Fibroblast of villous mesenchyme (primary cell): ENCODE measurements around the gene PRKD2. TPM values are rescaled to one million over a fixed set of nuclear protein-coding genes. Genes with fewer than 3 reads are reported as not detected.
"Not testable (repeated sequence)": the region's sequence is repeated elsewhere in the genome, so short reads cannot be mapped to it uniquely, and the experiment has no call there.

Experiments
- DNase-seq: peaks from one replicate; pipeline ENCODE4 v3.0.0-alpha.2; 2010; ENCODE audit warnings: low read depth
- H3K4me3 ChIP-seq: 2 replicates; pipeline ENCODE4 v1.5.1; 2011; ENCODE audit warnings: low read depth, mild to moderate bottlenecking, low read length
- CTCF ChIP-seq: IDR thresholded peaks from 2 replicates; pipeline ENCODE4 v1.5.1; 2012; ENCODE audit warnings: low read depth, mild to moderate bottlenecking, low read length; ENCODE audit not compliant: insufficient read depth
- total RNA-seq: library from RNA; depleted of rRNA; stranded (reverse); fragments of >200 nt; gene quantifications from 2 replicates; pipeline ENCODE4 v1.2.3, GENCODE V29; 2012

PRKD2 gene
- total RNA-seq, 1 donor, result 11.7 TPM

GRCh38 chr19:46634045-46634655, 82.8 kb downstream of the PRKD2 start:
- peak overlapping the region; percentile 48 for H3K4me3 ChIP-seq
- DNase-seq, result peak; percentile 90
- no peak for TF ChIP-seq CTCF

- no peak overlapping the region for H3K4me3 ChIP-seq
- no peak for TF ChIP-seq CTCF
- no peak for DNase-seq
Measured at GRCh38 chr19:46633130-46633529, 83.8 kb downstream of the PRKD2 start.

GRCh38 chr19:46631481-46631880, 85.4 kb downstream of the PRKD2 start:
- no peak for TF ChIP-seq CTCF
- DNase-seq, result peak; percentile 73
- H3K4me3 ChIP-seq, result no peak overlapping the region

GRCh38 chr19:46630586-46631205, 86.2 kb downstream of the PRKD2 start:
- H3K4me3 ChIP-seq, result no peak overlapping the region
- DNase-seq, result no peak
- TF ChIP-seq CTCF, result no peak

- TF ChIP-seq CTCF, result no peak
- DNase-seq, result peak; percentile 89
- no peak overlapping the region for H3K4me3 ChIP-seq
Measured at GRCh38 chr19:46629546-46630025, 87.3 kb downstream of the PRKD2 start.

- not testable (repeated sequence) for H3K4me3 ChIP-seq, DNase-seq
Measured at GRCh38 chr19:46628970-46629369, 87.9 kb downstream of the PRKD2 start.

- no peak for DNase-seq
- no peak for TF ChIP-seq CTCF
- no peak overlapping the region for H3K4me3 ChIP-seq
Measured at GRCh38 chr19:46626446-46626845, 90.5 kb downstream of the PRKD2 start.
